ENCODE data around the gene ZNFX1.

Gene ZNFX1

DNA sequence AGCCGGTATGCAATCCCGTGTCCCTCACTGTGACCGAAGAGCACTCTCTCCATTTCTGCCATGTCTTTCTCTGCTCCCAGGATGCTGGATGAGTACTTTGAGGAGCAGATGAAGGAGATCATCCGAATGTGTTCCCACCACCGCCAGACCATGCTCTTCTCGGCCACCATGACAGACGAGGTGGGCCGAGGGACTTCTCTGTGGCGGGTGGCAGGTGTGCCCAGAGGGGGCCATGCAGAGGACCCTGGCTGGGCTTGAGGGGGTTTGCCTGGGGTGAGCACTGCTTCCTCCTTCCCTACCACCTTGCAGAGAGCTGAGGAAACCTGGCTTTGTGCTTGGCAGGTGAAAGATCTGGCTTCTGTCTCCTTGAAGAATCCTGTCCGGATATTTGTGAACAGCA, 44.6 kb downstream of the ZNFX1 start:
- H3K36me3 ChIP-seq (ENCODE audit: insufficient read depth, low read length), result peaks cover 61% of the 10 kb centered on the region; the same call in 1 of the 2 replicates
- H3K9me3 ChIP-seq (ENCODE audit: insufficient read depth, low read depth, low read length), result no peaks in the 10 kb centered on the region
- H4K20me1 ChIP-seq (ENCODE audit: insufficient read depth, low read length, poor library complexity, severe bottlenecking), result no peaks in the 10 kb centered on the region
- H3K4me2 ChIP-seq (ENCODE audit: low read depth, low read length, poor library complexity, severe bottlenecking), result no peak overlapping the region
- no peaks in the 10 kb centered on the region for H3K4me1 ChIP-seq (ENCODE audit: insufficient read depth, low read length, poor library complexity, severe bottlenecking)
- no peak overlapping the region for H2AFZ ChIP-seq (ENCODE audit: low read length)
- H3K9me2 ChIP-seq (replicated peaks; ENCODE audit: low read depth, low read length), result no peaks in the 10 kb centered on the region
- no peaks in the 10 kb centered on the region for H3F3A ChIP-seq (ENCODE audit: low read depth)
- no peaks in the 10 kb centered on the region for H3K27me3 ChIP-seq (ENCODE audit: insufficient read depth, low read length, poor library complexity, severe bottlenecking)
- H3K79me2 ChIP-seq (ENCODE audit: insufficient read depth, low read length), result no peaks in the 10 kb centered on the region
- no peak overlapping the region for H3K9ac ChIP-seq (ENCODE audit: low read depth, low read length, poor library complexity, severe bottlenecking)
- TF ChIP-seq CTCF (conservative IDR thresholded peaks at IDR 0.05; ENCODE audit: low read length) (no peak), EZH2phosphoT487 (IDR thresholded peaks at IDR 0.05; ENCODE audit: borderline replicate concordance) (no peak)
- H3K4me3 ChIP-seq (ENCODE audit: low read length, poor library complexity, severe bottlenecking), result no peak overlapping the region

- Histone ChIP-seq H3F3A (ENCODE audit: low read depth) (no peaks in the 10 kb centered on the region), H3K9me2 (replicated peaks; ENCODE audit: low read depth, low read length) (no peaks in the 10 kb centered on the region), H3K79me2 (ENCODE audit: insufficient read depth, low read length) (no peaks in the 10 kb centered on the region), H3K9me3 (ENCODE audit: insufficient read depth, low read depth, low read length) (no peaks in the 10 kb centered on the region), H3K4me3 (ENCODE audit: low read length, poor library complexity, severe bottlenecking) (no peak overlapping the region), H3K27me3 (ENCODE audit: insufficient read depth, low read length, poor library complexity, severe bottlenecking) (no peaks in the 10 kb centered on the region), H4K20me1 (ENCODE audit: insufficient read depth, low read length, poor library complexity, severe bottlenecking) (no peaks in the 10 kb centered on the region), H2AFZ (ENCODE audit: low read length) (no peak overlapping the region), H3K36me3 (ENCODE audit: insufficient read depth, low read length) (peaks cover 53% of the 10 kb centered on the region; the same call in 1 of the 2 replicates), H3K4me1 (ENCODE audit: insufficient read depth, low read length, poor library complexity, severe bottlenecking) (no peaks in the 10 kb centered on the region), H3K4me2 (ENCODE audit: low read depth, low read length, poor library complexity, severe bottlenecking) (no peak overlapping the region), H3K9ac (ENCODE audit: low read depth, low read length, poor library complexity, severe bottlenecking) (no peak overlapping the region)
- no peak for TF ChIP-seq CTCF (conservative IDR thresholded peaks at IDR 0.05; ENCODE audit: low read length)
- no peak for TF ChIP-seq EZH2phosphoT487 (IDR thresholded peaks at IDR 0.05; ENCODE audit: borderline replicate concordance)
These were observed 46.4 kb downstream of the ZNFX1 start for GRCh38 chr20:49231471-49231870.

DNA sequence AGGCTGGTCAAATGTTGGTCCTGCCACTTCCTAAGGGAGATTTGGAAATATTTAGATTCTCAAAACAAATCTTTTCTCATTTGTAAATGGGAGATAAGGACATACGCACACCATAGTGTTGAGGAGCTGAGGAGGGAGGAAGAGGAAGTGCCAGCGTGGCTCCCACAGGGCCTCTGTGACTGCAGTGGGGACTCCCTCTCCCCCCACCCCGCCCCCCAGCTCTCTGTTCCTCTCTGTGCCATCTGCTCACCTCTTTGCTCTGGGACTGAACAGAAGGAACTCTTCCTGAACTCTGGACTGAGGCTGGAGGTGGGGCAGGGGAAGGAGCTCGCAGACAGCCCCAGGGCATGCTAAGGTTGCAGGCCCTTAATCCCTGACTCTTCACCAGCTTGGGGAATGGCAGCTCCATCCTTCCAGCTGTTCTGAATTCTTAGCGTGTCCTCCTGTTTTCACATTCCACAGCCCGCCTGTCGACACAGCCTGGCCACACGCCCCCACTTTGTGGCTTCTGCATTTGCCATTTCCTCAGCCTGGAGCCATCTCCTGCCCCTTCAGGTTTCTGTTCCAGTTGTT, 47.2 kb downstream of the ZNFX1 start:
- Histone ChIP-seq H3K9me3 (ENCODE audit: insufficient read depth, low read depth, low read length) (no peaks in the 10 kb centered on the region), H3F3A (ENCODE audit: low read depth) (no peaks in the 10 kb centered on the region), H3K9ac (ENCODE audit: low read depth, low read length, poor library complexity, severe bottlenecking) (no peak overlapping the region), H3K9me2 (replicated peaks; ENCODE audit: low read depth, low read length) (no peaks in the 10 kb centered on the region), H4K20me1 (ENCODE audit: insufficient read depth, low read length, poor library complexity, severe bottlenecking) (no peaks in the 10 kb centered on the region), H3K36me3 (ENCODE audit: insufficient read depth, low read length) (peaks cover 56% of the 10 kb centered on the region; the same call in 1 of the 2 replicates), H3K79me2 (ENCODE audit: insufficient read depth, low read length) (no peaks in the 10 kb centered on the region), H3K4me3 (ENCODE audit: low read length, poor library complexity, severe bottlenecking) (no peak overlapping the region), H2AFZ (ENCODE audit: low read length) (no peak overlapping the region), H3K4me2 (ENCODE audit: low read depth, low read length, poor library complexity, severe bottlenecking) (no peak overlapping the region), H3K27me3 (ENCODE audit: insufficient read depth, low read length, poor library complexity, severe bottlenecking) (no peaks in the 10 kb centered on the region), H3K4me1 (ENCODE audit: insufficient read depth, low read length, poor library complexity, severe bottlenecking) (no peaks in the 10 kb centered on the region)
- no peak for TF ChIP-seq CTCF (conservative IDR thresholded peaks at IDR 0.05; ENCODE audit: low read length)
- no peak for TF ChIP-seq EZH2phosphoT487 (IDR thresholded peaks at IDR 0.05; ENCODE audit: borderline replicate concordance)

Measured in Loucy (cell line).